HEK293T (cell line): ENCODE measurements around the gene GNG2.
"Not testable (repeated sequence)": the region's sequence is repeated elsewhere in the genome, so short reads cannot be mapped to it uniquely, and the experiment has no call there.

Experiments
- FOXK2 ChIP-seq: fragments of 450-650 bp; IDR thresholded peaks from 2 replicates; pipeline ENCODE4 v1.6.1; 2016; ENCODE audit warnings: mild to moderate bottlenecking
- FOXM1 ChIP-seq: fragments of 450-650 bp; IDR thresholded peaks from 2 replicates; pipeline ENCODE4 v1.6.1; 2017; ENCODE audit warnings: mild to moderate bottlenecking, borderline replicate concordance

GRCh38 chr14:51905656-51906121, 45.3 kb downstream of the GNG2 start:
- TF ChIP-seq FOXK2, FOXM1: not testable (repeated sequence)
